Measurements from ENCODE around the gene CFAP90.

DNA sequence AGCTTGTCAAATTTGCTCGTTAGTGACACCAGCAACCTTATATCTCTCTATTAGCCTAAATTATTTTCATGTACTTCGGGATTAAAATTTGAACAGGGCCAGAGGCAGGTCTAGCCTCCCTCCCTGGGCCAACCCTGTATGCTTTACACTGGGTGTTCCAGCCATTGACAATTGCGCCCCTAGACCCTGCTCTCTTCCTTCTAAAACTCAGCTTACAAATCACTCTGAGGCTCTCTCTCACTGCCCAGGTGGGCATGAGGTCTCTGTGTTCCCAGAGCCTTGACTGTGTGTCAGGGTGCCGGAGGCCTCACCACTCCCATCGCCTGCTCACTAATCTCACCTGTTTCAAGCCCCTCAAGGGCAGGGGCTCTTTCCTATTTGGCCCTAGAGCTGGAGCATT is 6.4 kb upstream of the CFAP90 start:
- TF ChIP-seq SUZ12 (IDR thresholded peaks at IDR 0.05; ENCODE audit: extremely low read depth, insufficient read depth, insufficient read length) = no peak
- TF ChIP-seq ZNF274 (IDR thresholded peaks at IDR 0.05; ENCODE audit: low read depth, low read length) = no peak
- TF ChIP-seq YY1 (IDR thresholded peaks at IDR 0.05; ENCODE audit: insufficient read depth, insufficient read length) = no peak
